H9 (cell line): ENCODE data around the gene SLC6A19. TPM values are rescaled to one million over a fixed set of nuclear protein-coding genes. Genes with fewer than 3 reads are reported as not detected.

Source experiments
- DNase-seq: peaks from one replicate; pipeline ENCODE4 v3.0.0-alpha.2; 2017
- H2AFZ ChIP-seq: one replicate; pipeline ENCODE4 v1.6.1; 2013; ENCODE audit warnings: mild to moderate bottlenecking, low read length, control low read depth, moderate library complexity
- H2AK5ac ChIP-seq: 2 replicates; pipeline ENCODE4 v1.6.1; 2013; ENCODE audit warnings: low read length, control low read depth, mixed read lengths; ENCODE audit not compliant: insufficient read length
- H2BK120ac ChIP-seq: one replicate; pipeline ENCODE4 v1.6.1; 2013; ENCODE audit warnings: low read depth, mild to moderate bottlenecking, low read length, control low read depth, inconsistent platforms; ENCODE audit not compliant: poor library complexity, severe bottlenecking
- H2BK12ac ChIP-seq: 2 replicates; pipeline ENCODE4 v1.6.1; 2013; ENCODE audit warnings: low read length, control low read depth, mixed read lengths, low read depth; ENCODE audit not compliant: insufficient read length
- H2BK15ac ChIP-seq: 2 replicates; pipeline ENCODE4 v1.6.1; 2013; ENCODE audit warnings: low read depth, low read length, control low read depth
- H2BK20ac ChIP-seq: one replicate; pipeline ENCODE4 v1.6.1; 2013; ENCODE audit warnings: low read depth, mild to moderate bottlenecking, low read length, control low read depth, inconsistent platforms; ENCODE audit not compliant: poor library complexity, severe bottlenecking
- H2BK5ac ChIP-seq: 2 replicates; pipeline ENCODE4 v1.6.1; 2013; ENCODE audit warnings: low read length, control low read depth, mixed read lengths; ENCODE audit not compliant: insufficient read length
- H3K14ac ChIP-seq: 2 replicates; pipeline ENCODE4 v1.6.1; 2013; ENCODE audit warnings: low read length, control low read depth; ENCODE audit not compliant: insufficient read depth
- H3K18ac ChIP-seq: 2 replicates; pipeline ENCODE4 v1.6.1; 2013; ENCODE audit warnings: low read depth, mild to moderate bottlenecking, mixed read lengths, low read length, control low read depth; ENCODE audit not compliant: insufficient read length
- H3K23ac ChIP-seq: 2 replicates; pipeline ENCODE4 v1.6.1; 2013; ENCODE audit warnings: low read length, control low read depth, mixed read lengths, low read depth; ENCODE audit not compliant: insufficient read length
- H3K23me2 ChIP-seq: 2 replicates; pipeline ENCODE4 v1.6.1; 2013; ENCODE audit warnings: low read depth, mild to moderate bottlenecking, mixed read lengths, low read length, control low read depth; ENCODE audit not compliant: insufficient read length, poor library complexity, severe bottlenecking
- H3K27ac ChIP-seq: 2 replicates; pipeline ENCODE4 v1.5.1; 2013; ENCODE audit warnings: low read length, control low read depth, mixed read lengths, low read depth; ENCODE audit not compliant: insufficient read length
- H3K27me3 ChIP-seq: 2 replicates; pipeline ENCODE4 v1.6.1; 2013; ENCODE audit warnings: low read length, control low read depth, inconsistent platforms; ENCODE audit not compliant: insufficient read depth
- H3K4ac ChIP-seq: 2 replicates; pipeline ENCODE4 v1.6.1; 2013; ENCODE audit warnings: low read depth, mild to moderate bottlenecking, control low read depth, inconsistent platforms, low read length, moderate library complexity
- H3K4me1 ChIP-seq: 2 replicates; pipeline ENCODE4 v1.6.1; 2013; ENCODE audit warnings: low read length, control low read depth, inconsistent platforms; ENCODE audit not compliant: insufficient read depth
- H3K4me2 ChIP-seq: 2 replicates; pipeline ENCODE4 v1.6.1; 2013; ENCODE audit warnings: low read length, control low read depth, mixed read lengths; ENCODE audit not compliant: insufficient read length, insufficient read depth
- H3K56ac ChIP-seq: 2 replicates; pipeline ENCODE4 v1.6.1; 2013; ENCODE audit warnings: low read depth, mild to moderate bottlenecking, mixed read lengths, low read length, control low read depth; ENCODE audit not compliant: insufficient read length
- H3K79me1 ChIP-seq: 2 replicates; pipeline ENCODE4 v1.6.1; 2013; ENCODE audit warnings: low read depth, mild to moderate bottlenecking, moderate library complexity, low read length, control low read depth, inconsistent platforms; ENCODE audit not compliant: insufficient read depth, poor library complexity, severe bottlenecking
- H3K79me2 ChIP-seq: 2 replicates; pipeline ENCODE4 v1.6.1; 2013; ENCODE audit warnings: low read length, control low read depth, inconsistent platforms; ENCODE audit not compliant: insufficient read depth
- H3K9ac ChIP-seq: 2 replicates; pipeline ENCODE4 v1.6.1; 2013; ENCODE audit warnings: low read length, control low read depth, mixed read lengths; ENCODE audit not compliant: insufficient read length; ENCODE audit errors: extremely low read depth
- H3K9me3 ChIP-seq: one replicate; pipeline ENCODE4 v1.6.1; 2013; ENCODE audit warnings: low read depth, low read length, inconsistent platforms; ENCODE audit not compliant: control insufficient read depth
- H3T11ph ChIP-seq: one replicate; pipeline ENCODE4 v1.6.1; 2013; ENCODE audit warnings: mild to moderate bottlenecking, low read length, control low read depth, inconsistent platforms
- H4K20me1 ChIP-seq: one replicate; pipeline ENCODE4 v1.6.1; 2013; ENCODE audit not compliant: control insufficient read depth, insufficient read length, insufficient read depth
- H4K5ac ChIP-seq: 2 replicates; pipeline ENCODE4 v1.6.1; 2013; ENCODE audit warnings: low read depth, mild to moderate bottlenecking, mixed read lengths, low read length, control low read depth; ENCODE audit not compliant: insufficient read length
- H4K8ac ChIP-seq: replicated peaks from 2 replicates; pipeline ENCODE4 v1.6.1; 2013; ENCODE audit warnings: low read length, control low read depth, mixed read lengths, low read depth; ENCODE audit not compliant: insufficient read length
- H4K91ac ChIP-seq: 2 replicates; pipeline ENCODE4 v1.6.1; 2013; ENCODE audit warnings: low read depth, mild to moderate bottlenecking, moderate library complexity, mixed read lengths, low read length, control low read depth; ENCODE audit not compliant: insufficient read length
- H3K27ac Mint-ChIP-seq, 3 experiments: 2 replicates in 2 of 3; 3 replicates in 1 of 3; pipeline ENCODE4 v1.8.0; 2020 to 2021; ENCODE audit warnings: mixed read lengths in 3 of 3, mild to moderate bottlenecking in 1 of 3, moderate library complexity in 1 of 3
- H3K27me3 Mint-ChIP-seq: 2 replicates; pipeline ENCODE4 v1.8.0; 2021; ENCODE audit warnings: low read depth, mild to moderate bottlenecking, moderate library complexity, mixed read lengths
- H3K36me3 Mint-ChIP-seq, 3 experiments: 2 replicates in 2 of 3; 3 replicates in 1 of 3; pipeline ENCODE4 v1.8.0; 2020 to 2021; ENCODE audit warnings: low read depth in 3 of 3, mixed read lengths in 3 of 3; ENCODE audit not compliant: insufficient read depth in 1 of 3
- H3K4me1 Mint-ChIP-seq, 2 experiments: 2 replicates each; pipeline ENCODE4 v1.8.0; 2020; ENCODE audit warnings: mixed read lengths in 2 of 2
- H3K4me3 Mint-ChIP-seq, 2 experiments: 2 replicates in 1 of 2; 3 replicates in 1 of 2; pipeline ENCODE4 v1.8.0; 2020 to 2021; ENCODE audit warnings: mild to moderate bottlenecking in 2 of 2, mixed read lengths in 2 of 2, moderate library complexity in 1 of 2
- H3K9me3 Mint-ChIP-seq, 2 experiments: 2 replicates in 1 of 2; 3 replicates in 1 of 2; pipeline ENCODE4 v1.8.0; 2020; ENCODE audit warnings: mild to moderate bottlenecking in 2 of 2, mixed read lengths in 2 of 2, moderate library complexity in 1 of 2
- CTCF ChIP-seq: fragments of 200-600 bp; sonication (generic); conservative IDR thresholded peaks from 3 replicates; pipeline ENCODE4 v1.8.0; 2021; ENCODE audit warnings: antibody characterized with exemption, mild to moderate bottlenecking
- WGBS: extraction: QIAGEN DNeasy Blood & Tissue Kit; methylation state at CpG from one replicate; pipeline ENCODE4 v1.1.7; 2013; ENCODE audit warnings: missing lambda C conversion rate, low lambda C conversion rate, mixed read lengths; ENCODE audit not compliant: insufficient read length; ENCODE audit errors: extremely low coverage; 5-methylcytosine and 5-hydroxymethylcytosine counted together
- total RNA-seq: library from RNA; stranded (reverse); gene quantifications from 2 replicates; pipeline ENCODE4 v1.2.1, GENCODE V29; 2021

The SLC6A19 gene
- total RNA-seq, 1 experiment from 2014 or later, result not detected

GRCh38 chr5:1272201-1272600, 70.8 kb downstream of the SLC6A19 start:
- no peak overlapping the region for H3K18ac ChIP-seq
- no peaks in the 10 kb centered on the region for H3K27me3 ChIP-seq
- no CpG with 5 or more reads among the region's 21 CpGs for WGBS
- no peak overlapping the region for H2BK120ac ChIP-seq
- peaks cover 2% of the 10 kb centered on the region; the same call in 1 of the 2 replicates for H3K79me2 ChIP-seq
- Mint-ChIP-seq H3K9me3 (no peaks in the 10 kb centered on the region), H3K36me3 (peaks cover 20 to 31% (median 26%) of the 10 kb centered on the region in 3 experiments; a peak in 6 of 7 replicates), H3K4me3 (no peak overlapping the region), H3K27ac (no peak overlapping the region), H3K27me3 (peaks cover 1% of the 10 kb centered on the region; the same call in 1 of the 2 replicates), H3K4me1 (no peaks in the 10 kb centered on the region)
- no peak overlapping the region for H3K27ac ChIP-seq
- no peak for TF ChIP-seq CTCF
- H2BK20ac ChIP-seq, result no peak overlapping the region
- H3K79me1 ChIP-seq, result no peaks in the 10 kb centered on the region
- H2AFZ ChIP-seq, result no peak overlapping the region
- no peaks in the 10 kb centered on the region for H3K23me2 ChIP-seq
- no peak overlapping the region for H2BK15ac ChIP-seq
- H3K9me3 ChIP-seq, result no peaks in the 10 kb centered on the region
- H4K8ac ChIP-seq, result no peak overlapping the region
- no peak overlapping the region for H3K9ac ChIP-seq
- no peak overlapping the region for H2BK12ac ChIP-seq
- no peak overlapping the region for H3K23ac ChIP-seq
- no peaks in the 10 kb centered on the region for H4K20me1 ChIP-seq
- no peak overlapping the region for H3K4me2 ChIP-seq
- H3K14ac ChIP-seq, result no peak overlapping the region
- H4K91ac ChIP-seq, result no peak overlapping the region
- no peak for DNase-seq
- no peaks in the 10 kb centered on the region for H3K4me1 ChIP-seq
- no peak overlapping the region for H3K4ac ChIP-seq
- no peak overlapping the region for H4K5ac ChIP-seq
- no peak overlapping the region for H3K56ac ChIP-seq
- no peak overlapping the region for H2AK5ac ChIP-seq
- H3T11ph ChIP-seq, result no peak overlapping the region
- H2BK5ac ChIP-seq, result no peak overlapping the region
